ENCODE measurements around the gene NUTM2G. TPM values are rescaled to one million over a fixed set of nuclear protein-coding genes. Genes with fewer than 3 reads are reported as not detected.
"Not testable (repeated sequence)": the region's sequence is repeated elsewhere in the genome, so short reads cannot be mapped to it uniquely, and the experiment has no call there.

The NUTM2G gene
- total RNA-seq, 4 donors from 2014 or later, result not detected

DNA sequence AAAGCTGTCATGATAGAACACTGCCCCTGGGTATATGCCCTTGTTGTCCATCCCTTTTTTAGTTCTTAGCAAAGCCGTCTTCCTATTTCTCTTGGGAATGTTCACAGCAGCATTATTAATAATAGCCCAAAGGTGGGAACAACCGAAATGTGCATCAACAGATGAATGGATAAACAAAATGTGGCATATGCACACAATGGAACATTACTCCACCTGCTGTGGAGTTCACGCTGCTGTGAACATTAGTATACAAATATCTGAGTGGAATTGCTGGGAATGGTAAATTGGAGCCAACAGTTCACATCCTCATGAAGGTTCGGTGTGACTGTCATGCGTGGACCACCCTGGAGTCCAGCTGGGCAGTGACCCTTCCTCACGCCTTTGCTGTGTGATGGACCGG is 36.5 kb upstream of the NUTM2G start:
- Histone ChIP-seq H3K9me3 (no peaks in the 10 kb centered on the region), H3K27me3 (no peaks in the 10 kb centered on the region), H3K4me3 (no peak overlapping the region), H3K36me3 (peaks cover 0 to 59% of the 10 kb centered on the region in 2 donors), H3K4me1 (no peaks in the 10 kb centered on the region), H3K27ac (no peak overlapping the region)
- ATAC-seq, result no peak
- 91 to 100% methylated on average over 3 to 4 of the region's 7 CpGs for WGBS, 2 donors (ENCODE audit: low coverage in 1 of 2)
- TF ChIP-seq EP300 (IDR thresholded peaks at IDR 0.05) (no peak), POLR2AphosphoS5 (IDR thresholded peaks at IDR 0.05) (no peak), POLR2A (IDR thresholded peaks at IDR 0.05) (no peak)
- TF ChIP-seq, protein P1, sequence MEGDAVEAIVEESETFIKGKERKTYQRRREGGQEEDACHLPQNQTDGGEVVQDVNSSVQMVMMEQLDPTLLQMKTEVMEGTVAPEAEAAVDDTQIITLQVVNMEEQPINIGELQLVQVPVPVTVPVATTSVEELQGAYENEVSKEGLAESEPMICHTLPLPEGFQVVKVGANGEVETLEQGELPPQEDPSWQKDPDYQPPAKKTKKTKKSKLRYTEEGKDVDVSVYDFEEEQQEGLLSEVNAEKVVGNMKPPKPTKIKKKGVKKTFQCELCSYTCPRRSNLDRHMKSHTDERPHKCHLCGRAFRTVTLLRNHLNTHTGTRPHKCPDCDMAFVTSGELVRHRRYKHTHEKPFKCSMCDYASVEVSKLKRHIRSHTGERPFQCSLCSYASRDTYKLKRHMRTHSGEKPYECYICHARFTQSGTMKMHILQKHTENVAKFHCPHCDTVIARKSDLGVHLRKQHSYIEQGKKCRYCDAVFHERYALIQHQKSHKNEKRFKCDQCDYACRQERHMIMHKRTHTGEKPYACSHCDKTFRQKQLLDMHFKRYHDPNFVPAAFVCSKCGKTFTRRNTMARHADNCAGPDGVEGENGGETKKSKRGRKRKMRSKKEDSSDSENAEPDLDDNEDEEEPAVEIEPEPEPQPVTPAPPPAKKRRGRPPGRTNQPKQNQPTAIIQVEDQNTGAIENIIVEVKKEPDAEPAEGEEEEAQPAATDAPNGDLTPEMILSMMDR (IDR thresholded peaks at IDR 0.05), result no peak

DNA sequence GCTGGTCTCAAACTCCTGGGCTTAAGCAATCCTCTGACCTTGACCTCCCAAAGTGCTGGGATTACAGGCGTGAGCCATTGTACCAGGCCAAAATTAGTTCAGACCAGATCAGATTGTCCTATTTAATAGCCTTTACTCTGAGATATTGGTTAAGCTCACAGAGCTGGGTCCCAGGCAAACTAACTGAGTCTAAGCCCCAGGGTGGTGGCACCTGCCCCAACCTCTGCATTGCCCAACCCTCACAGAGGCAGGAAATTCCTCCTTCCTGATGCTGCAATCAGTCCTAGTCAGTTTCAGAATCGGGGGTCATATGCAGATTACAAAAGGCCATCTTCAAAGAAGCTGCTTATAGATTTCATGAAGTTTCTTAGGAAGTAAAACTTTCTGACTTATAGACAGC is 28.6 kb upstream of the NUTM2G start:
- WGBS, 2 donors (ENCODE audit: low coverage in 1 of 2), result no CpG with 5 or more reads among the region's 2 CpGs
- H3K27me3 ChIP-seq, ATAC-seq, H3K4me3 ChIP-seq, H3K9me3 ChIP-seq, H3K27ac ChIP-seq, H3K4me1 ChIP-seq: not testable (repeated sequence)
- H3K36me3 ChIP-seq, result peaks cover 0 to 29% of the 10 kb centered on the region in 2 donors

DNA sequence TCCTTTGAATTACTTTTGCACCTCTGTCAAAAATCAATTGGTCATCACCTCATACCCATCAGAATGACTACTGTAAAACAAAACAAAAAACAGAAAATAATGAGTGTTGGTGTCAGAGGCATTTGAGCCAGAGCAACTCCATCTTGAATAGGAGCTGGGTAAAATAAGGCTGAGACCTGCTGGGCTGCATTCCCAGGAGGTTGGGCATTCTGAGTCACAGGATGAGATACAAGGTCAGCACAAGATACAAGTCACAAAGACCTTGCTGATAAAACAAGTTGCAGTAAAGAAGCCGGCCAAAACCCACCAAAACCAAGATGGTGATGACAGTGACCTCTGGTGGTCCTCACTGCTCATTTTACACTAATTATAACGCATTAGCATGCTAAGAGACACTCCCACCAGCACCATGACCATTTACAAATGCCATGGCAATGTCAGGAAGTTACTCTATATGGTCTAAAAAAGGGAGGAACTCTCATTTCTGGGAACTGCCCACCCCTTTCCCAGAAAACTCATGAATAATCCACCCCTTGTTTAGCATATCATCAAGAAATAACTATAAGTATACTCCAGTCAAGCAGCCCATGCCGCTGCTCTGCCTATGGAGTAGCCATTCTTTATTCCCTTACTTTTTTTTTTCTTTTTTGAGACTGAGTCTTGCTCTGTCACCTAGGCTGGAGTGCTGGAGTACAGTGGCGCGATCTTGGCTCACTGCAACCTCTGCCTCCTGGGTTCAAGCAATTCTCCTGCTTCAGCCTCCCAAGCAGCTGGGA is 23.5 kb upstream of the NUTM2G start:
- not testable (repeated sequence) for H3K9me3 ChIP-seq, H3K27me3 ChIP-seq, ATAC-seq, H3K4me3 ChIP-seq, H3K4me1 ChIP-seq, H3K36me3 ChIP-seq, H3K27ac ChIP-seq
- WGBS, 2 donors (ENCODE audit: low coverage in 1 of 2), result no CpG with 5 or more reads among the region's 5 CpGs

DNA sequence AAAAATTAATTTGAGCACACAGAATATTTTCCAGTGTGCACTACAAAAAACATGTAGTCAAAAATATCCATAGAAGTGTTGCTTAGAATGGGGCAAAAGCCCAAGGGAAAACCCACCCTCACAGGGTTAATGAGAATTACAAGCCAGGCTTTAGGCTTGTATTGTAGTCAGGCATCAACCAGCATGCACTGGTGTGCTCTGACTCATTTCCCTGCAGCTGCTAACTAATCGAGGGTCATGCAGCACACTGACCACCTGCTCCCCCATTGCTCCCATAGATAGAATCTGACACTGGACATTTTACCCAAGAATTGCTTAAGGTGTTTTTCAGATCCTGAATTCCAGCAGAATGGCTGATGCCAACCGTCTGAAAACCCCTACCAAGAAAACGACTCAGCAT is 20.2 kb upstream of the NUTM2G start:
- not testable (repeated sequence) for ATAC-seq, H3K27ac ChIP-seq, H3K4me3 ChIP-seq, H3K4me1 ChIP-seq, H3K36me3 ChIP-seq, H3K27me3 ChIP-seq, H3K9me3 ChIP-seq
- WGBS, 2 donors (ENCODE audit: low coverage in 1 of 2), result no CpG with 5 or more reads among the region's 3 CpGs

DNA sequence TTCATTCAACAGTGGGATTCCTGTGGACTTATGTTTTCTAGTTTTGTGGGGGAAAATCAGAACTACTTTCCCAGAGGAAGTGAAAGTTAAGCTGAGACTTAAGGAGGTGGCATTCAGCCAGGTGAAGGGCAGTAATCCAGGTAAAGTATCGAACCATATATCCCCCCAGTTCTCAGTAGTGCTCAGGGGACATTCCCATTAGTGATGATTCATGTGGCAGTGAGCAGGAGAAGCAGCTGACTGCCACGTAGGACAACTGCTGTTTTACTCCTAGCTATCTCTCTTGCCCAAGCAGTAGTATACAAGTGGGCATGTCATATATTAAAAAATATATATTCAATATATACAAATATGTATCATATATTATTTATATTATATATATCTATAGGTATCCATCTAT is 13.1 kb upstream of the NUTM2G start:
- not testable (repeated sequence) for ATAC-seq, H3K9me3 ChIP-seq, H3K27ac ChIP-seq, H3K27me3 ChIP-seq, H3K4me3 ChIP-seq, H3K4me1 ChIP-seq
- peaks cover 0 to 24% of the 10 kb centered on the region in 2 donors for H3K36me3 ChIP-seq
- WGBS, 2 donors (ENCODE audit: low coverage in 1 of 2), result no CpG with 5 or more reads among the region's 2 CpGs

DNA sequence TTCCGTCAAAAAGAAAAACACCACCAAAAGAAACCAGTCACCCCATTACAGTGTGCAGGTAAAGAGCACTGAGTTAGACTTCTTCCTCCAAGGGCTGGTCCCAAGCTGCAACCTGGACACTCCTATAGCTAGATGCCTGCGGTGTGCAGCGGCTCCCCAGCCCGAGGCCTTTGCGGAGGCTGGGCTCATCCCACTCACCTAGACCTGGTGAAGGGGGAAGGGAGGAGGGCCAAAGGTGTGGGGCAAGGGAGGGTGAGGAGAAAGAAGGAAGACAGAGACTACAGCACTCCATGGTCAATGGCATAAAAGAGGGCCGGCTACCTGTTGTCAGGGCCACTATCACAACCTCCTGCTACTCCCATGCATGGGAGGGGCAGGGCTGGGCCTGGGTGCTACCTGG is 12.1 kb upstream of the NUTM2G start:
- H3K27ac ChIP-seq, H3K4me1 ChIP-seq, H3K27me3 ChIP-seq, ATAC-seq, H3K9me3 ChIP-seq, H3K4me3 ChIP-seq: not testable (repeated sequence)
- 80 to 100% methylated on average over 1 of the region's 6 CpGs for WGBS, 2 donors (ENCODE audit: low coverage in 1 of 2)
- peaks cover 0 to 24% of the 10 kb centered on the region in 2 donors for H3K36me3 ChIP-seq

DNA sequence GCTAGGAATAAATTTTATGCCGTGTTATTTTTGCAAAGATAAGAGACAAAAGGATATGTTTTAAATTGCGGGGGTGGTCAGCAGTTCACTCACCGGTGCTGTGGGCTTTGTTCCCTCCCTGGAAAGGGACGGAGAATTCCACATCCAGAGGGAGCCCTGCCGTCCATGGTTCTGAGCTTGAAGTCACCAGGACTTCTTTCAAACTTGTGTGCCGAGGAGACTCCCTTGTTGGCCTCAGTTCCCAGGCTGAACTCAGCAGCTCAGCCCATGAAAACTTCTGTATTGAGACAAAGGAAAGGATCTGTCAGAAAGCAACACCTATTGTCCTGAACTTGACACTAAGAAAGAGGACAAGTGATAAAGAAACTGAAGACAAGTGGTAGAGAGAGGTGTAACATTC is 10.1 kb upstream of the NUTM2G start:
- H3K36me3 ChIP-seq, result peaks cover 0 to 20% of the 10 kb centered on the region in 2 donors
- no CpG with 5 or more reads among the region's 6 CpGs for WGBS, 2 donors (ENCODE audit: low coverage in 1 of 2)
- ATAC-seq, result not testable (repeated sequence)

DNA sequence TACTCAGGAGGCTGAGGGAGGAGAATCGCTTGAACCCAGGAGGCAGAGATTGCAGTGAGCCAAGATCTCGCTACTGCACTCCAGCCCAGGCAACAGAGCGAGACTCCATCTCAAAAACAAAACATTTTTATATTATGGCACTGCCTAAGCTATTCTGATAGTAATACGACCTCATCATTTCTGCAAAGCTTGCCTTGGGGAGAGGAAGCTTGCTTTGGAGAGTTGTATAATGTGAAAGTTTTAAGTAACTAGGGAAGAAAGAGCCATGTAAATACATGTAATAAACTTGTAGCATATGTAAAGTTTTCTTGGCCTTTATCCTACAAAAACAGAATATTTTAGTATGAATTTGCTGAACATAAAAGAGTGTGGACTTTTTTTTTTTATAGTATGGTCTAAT is 7.8 kb upstream of the NUTM2G start:
- ATAC-seq, H3K27ac ChIP-seq, H3K9me3 ChIP-seq, H3K4me3 ChIP-seq, H3K4me1 ChIP-seq, H3K27me3 ChIP-seq: not testable (repeated sequence)
- H3K36me3 ChIP-seq, result peaks cover 0 to 16% of the 10 kb centered on the region in 2 donors
- 100% methylated on average over 1 of the region's 4 CpGs; no CpG with 5 or more reads in 1 of the 2 donors for WGBS, 2 donors (ENCODE audit: low coverage in 1 of 2)

More for the DNA sequence above, 10.1 kb upstream of the NUTM2G start:
- H3K27ac ChIP-seq, H3K4me3 ChIP-seq, H3K27me3 ChIP-seq, H3K9me3 ChIP-seq, H3K4me1 ChIP-seq: not testable (repeated sequence)

DNA sequence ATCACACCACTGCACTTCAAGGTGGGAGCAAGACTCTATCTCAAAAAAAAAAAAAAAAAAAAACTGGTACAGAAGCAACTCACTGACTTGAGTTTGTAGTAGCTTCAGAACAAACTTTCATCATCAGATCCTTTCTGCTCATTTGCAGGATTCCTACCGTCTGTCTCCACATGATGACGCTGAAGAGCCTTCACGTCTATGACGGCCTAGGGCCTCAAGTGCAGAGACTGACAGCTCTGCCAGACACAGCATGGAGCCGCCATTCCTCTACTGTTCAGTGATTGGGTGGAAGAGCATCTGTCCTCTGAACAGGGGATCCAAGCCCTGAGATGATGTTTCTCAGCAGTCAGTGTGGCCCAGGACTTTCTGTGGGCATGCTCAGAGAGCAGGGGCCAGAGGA is 3.1 kb upstream of the NUTM2G start:
- H3K27ac ChIP-seq, ATAC-seq, H3K4me1 ChIP-seq, H3K4me3 ChIP-seq, H3K36me3 ChIP-seq, H3K27me3 ChIP-seq, H3K9me3 ChIP-seq: not testable (repeated sequence)
- WGBS, 2 donors (ENCODE audit: low coverage in 1 of 2), result 94% methylated on average over 4 of the region's 5 CpGs; no CpG with 5 or more reads in 1 of the 2 donors

DNA sequence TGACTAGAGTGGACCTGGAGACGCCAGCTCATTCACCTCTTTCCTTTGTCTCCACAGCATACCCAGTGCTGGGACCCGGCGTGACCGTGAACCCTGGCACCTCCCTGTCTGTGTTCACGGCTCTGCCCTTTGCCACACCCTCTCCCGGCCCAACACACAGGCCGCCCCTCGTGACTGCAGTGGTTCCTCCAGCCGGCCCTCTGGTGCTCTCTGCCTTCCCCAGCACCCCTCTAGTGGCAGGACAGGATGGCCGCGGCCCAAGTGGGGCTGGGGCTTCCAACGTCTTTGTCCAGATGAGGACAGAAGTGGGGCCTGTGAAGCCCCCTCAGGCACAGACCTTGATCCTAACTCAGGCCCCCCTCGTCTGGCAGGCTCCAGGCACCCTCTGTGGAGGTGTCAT is 3.0 kb downstream of the NUTM2G start:
- not testable (repeated sequence) for H3K4me3 ChIP-seq, H3K4me1 ChIP-seq, H3K9me3 ChIP-seq, H3K27ac ChIP-seq, H3K36me3 ChIP-seq, H3K27me3 ChIP-seq, ATAC-seq
- WGBS, 2 donors (ENCODE audit: low coverage in 1 of 2), result no CpG with 5 or more reads among the region's 13 CpGs

DNA sequence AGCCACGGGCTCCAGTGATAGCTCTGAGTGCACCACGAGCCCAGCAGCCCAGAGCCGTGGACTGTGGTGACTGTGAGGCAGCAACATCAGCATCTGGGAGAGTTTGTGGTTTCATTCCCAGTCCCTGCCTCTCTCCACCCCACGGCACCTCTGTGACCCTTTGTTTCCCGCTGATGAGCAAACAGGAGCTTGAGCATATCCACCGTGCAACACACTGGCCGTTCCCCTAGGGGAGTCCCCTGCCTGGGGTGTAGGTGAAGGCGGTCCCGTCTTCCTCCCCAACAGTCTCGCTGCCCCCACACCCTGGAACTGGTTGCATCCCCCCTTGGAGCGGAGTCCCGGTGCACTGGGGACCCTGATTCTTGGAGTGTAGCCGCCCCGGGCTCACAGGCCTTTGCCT is 5.5 kb downstream of the NUTM2G start:
- not testable (repeated sequence) for ATAC-seq, H3K36me3 ChIP-seq, H3K9me3 ChIP-seq, H3K27me3 ChIP-seq, H3K27ac ChIP-seq, H3K4me1 ChIP-seq, H3K4me3 ChIP-seq
- WGBS, 2 donors (ENCODE audit: low coverage in 1 of 2), result no CpG with 5 or more reads among the region's 14 CpGs

DNA sequence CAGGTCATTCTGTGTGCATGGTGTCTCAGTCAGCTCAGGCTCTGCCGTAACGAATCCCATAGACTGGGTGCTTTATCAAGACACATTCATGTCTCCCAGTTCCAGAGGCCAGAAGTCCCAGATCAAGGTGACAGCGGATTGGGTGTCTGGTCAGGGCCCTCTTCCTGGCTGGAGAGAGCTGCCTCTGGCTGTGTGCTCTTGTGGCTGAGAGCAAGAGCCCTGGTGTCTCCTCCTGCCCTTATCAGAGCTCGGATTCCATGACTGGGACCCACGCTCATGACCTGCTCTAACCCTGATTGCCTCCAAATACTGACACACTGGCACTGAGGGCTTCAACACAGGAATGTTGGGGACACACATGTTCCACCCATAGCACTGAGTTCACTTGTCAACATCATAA is 6.1 kb downstream of the NUTM2G start:
- not testable (repeated sequence) for ATAC-seq, H3K9me3 ChIP-seq, H3K27ac ChIP-seq, H3K36me3 ChIP-seq, H3K4me3 ChIP-seq, H3K27me3 ChIP-seq, H3K4me1 ChIP-seq
- WGBS, 2 donors (ENCODE audit: low coverage in 1 of 2), result no CpG with 5 or more reads among the region's 5 CpGs

DNA sequence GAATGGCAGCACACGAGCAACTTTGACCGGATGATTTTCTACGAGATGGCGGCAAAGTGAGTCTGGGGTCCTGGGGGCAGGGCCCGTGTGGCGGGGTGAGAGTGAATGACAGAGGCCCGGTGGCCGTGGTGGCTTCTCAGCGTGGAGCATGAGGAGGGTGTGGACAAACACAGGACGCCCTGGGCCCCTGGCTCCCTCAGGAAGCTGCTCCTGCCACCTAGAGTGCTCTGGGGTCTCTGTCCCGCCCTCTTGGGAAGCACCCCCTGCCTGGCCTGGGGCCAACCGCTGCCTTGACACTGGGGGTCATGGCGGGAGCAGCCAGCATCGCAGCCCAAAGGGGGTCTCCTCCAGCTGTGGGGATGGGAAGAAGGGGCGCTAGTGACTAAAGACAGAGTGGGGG is 6.8 kb downstream of the NUTM2G start:
- not testable (repeated sequence) for H3K27ac ChIP-seq, ATAC-seq, H3K4me3 ChIP-seq, H3K36me3 ChIP-seq, H3K4me1 ChIP-seq, H3K27me3 ChIP-seq, H3K9me3 ChIP-seq
- WGBS, 2 donors (ENCODE audit: low coverage in 1 of 2), result 84% methylated on average over 9 of the region's 15 CpGs; no CpG with 5 or more reads in 1 of the 2 donors

All from gastroesophageal sphincter (tissue), 4 donors.